ENCODE results near the gene TERT. TPM values are rescaled to one million over a fixed set of nuclear protein-coding genes. Genes with fewer than 3 reads are reported as not detected.

Gene TERT
- total and polyA plus RNA-seq, 7 donors = 2.9 TPM; not detected in 6

- peaks cover 0 to 5% (median 0%) of the 10 kb centered on the region in 3 donors for H3K27me3 ChIP-seq
- WGBS, 2 donors = 95 to 97% methylated on average over 20 of the region's 20 CpGs
- no peak overlapping the region for H3K27ac ChIP-seq
- no peaks in the 10 kb centered on the region for H3K9me3 ChIP-seq
- H3K4me3 ChIP-seq = no peak overlapping the region
- no peak for DNase-seq
- no peaks in the 10 kb centered on the region for H3K36me3 ChIP-seq
- H3K4me1 ChIP-seq = no peaks in the 10 kb centered on the region
- intact Hi-C loops (cut with DNase I) = no loop called here
- TF ChIP-seq EP300 (IDR thresholded peaks at IDR 0.05) (no peak), POLR2A (IDR thresholded peaks at IDR 0.05) (no peak), POLR2AphosphoS5 (IDR thresholded peaks at IDR 0.05) (no peak), CTCF (IDR thresholded peaks at IDR 0.05) (no peak)
Observed at GRCh38 chr5:1273745-1274144, 21.1 kb downstream of the TERT start.

- intact Hi-C loops (cut with DNase I) = no loop called here
- no peaks in the 10 kb centered on the region for H3K9me3 ChIP-seq
- 97% methylated on average over 21 of the region's 21 CpGs for WGBS, 2 donors
- H3K27me3 ChIP-seq = peaks cover 0 to 5% (median 0%) of the 10 kb centered on the region in 3 donors
- TF ChIP-seq EP300 (IDR thresholded peaks at IDR 0.05) (no peak), CTCF (IDR thresholded peaks at IDR 0.05) (no peak), POLR2A (IDR thresholded peaks at IDR 0.05) (no peak), POLR2AphosphoS5 (IDR thresholded peaks at IDR 0.05) (no peak)
- no peaks in the 10 kb centered on the region for H3K4me1 ChIP-seq
- no peak overlapping the region for H3K27ac ChIP-seq
- H3K4me3 ChIP-seq = no peak overlapping the region
- DNase-seq = no peak
- H3K36me3 ChIP-seq = no peaks in the 10 kb centered on the region
Observed at GRCh38 chr5:1272201-1272600, 22.7 kb downstream of the TERT start.

- DNase-seq = no peak
- no peak for TF ChIP-seq CTCF (IDR thresholded peaks at IDR 0.05)
- TF ChIP-seq EP300 (IDR thresholded peaks at IDR 0.05) = no peak
- no peak for TF ChIP-seq POLR2AphosphoS5 (IDR thresholded peaks at IDR 0.05)
- no peak for TF ChIP-seq POLR2A (IDR thresholded peaks at IDR 0.05)
- Histone ChIP-seq H3K27me3 (peaks cover 0 to 5% (median 0%) of the 10 kb centered on the region in 3 donors), H3K27ac (no peak overlapping the region), H3K36me3 (no peaks in the 10 kb centered on the region), H3K9me3 (no peaks in the 10 kb centered on the region), H3K4me3 (no peak overlapping the region), H3K4me1 (no peaks in the 10 kb centered on the region)
- 94 to 95% methylated on average over 39 of the region's 39 CpGs for WGBS, 2 donors
- intact Hi-C loops (cut with DNase I) = no loop called here
Observed at GRCh38 chr5:1270933-1271914, 23.6 kb downstream of the TERT start.

- Histone ChIP-seq H3K4me3 (no peak overlapping the region), H3K4me1 (no peaks in the 10 kb centered on the region), H3K9me3 (no peaks in the 10 kb centered on the region), H3K27ac (no peak overlapping the region), H3K27me3 (peaks cover 0 to 5% (median 0%) of the 10 kb centered on the region in 3 donors), H3K36me3 (no peaks in the 10 kb centered on the region)
- 96% methylated on average over 22 of the region's 22 CpGs for WGBS, 2 donors
- intact Hi-C loops (cut with DNase I) = no loop called here
- no peak for DNase-seq
- TF ChIP-seq POLR2A (IDR thresholded peaks at IDR 0.05) (no peak), CTCF (IDR thresholded peaks at IDR 0.05) (no peak), EP300 (IDR thresholded peaks at IDR 0.05) (no peak), POLR2AphosphoS5 (IDR thresholded peaks at IDR 0.05) (no peak)
Observed at GRCh38 chr5:1270426-1270825, 24.4 kb downstream of the TERT start.

Data from sigmoid colon (tissue), 7 donors.